Hematopoietic multipotent progenitor cell treated with erythropoietin and hydrocortisone succinate and interleukin-3 and kit ligand, for 8 days (in vitro differentiated cells): Measurements from ENCODE around the gene CDRT4.
A peak's percentile ranks its signal among the peaks of the same experiment; 100 is the strongest.

ENCODE experiments used
- DNase-seq: peaks from one replicate; pipeline ENCODE4 v3.0.0-alpha.2; 2015

The CDRT4 gene

DNA sequence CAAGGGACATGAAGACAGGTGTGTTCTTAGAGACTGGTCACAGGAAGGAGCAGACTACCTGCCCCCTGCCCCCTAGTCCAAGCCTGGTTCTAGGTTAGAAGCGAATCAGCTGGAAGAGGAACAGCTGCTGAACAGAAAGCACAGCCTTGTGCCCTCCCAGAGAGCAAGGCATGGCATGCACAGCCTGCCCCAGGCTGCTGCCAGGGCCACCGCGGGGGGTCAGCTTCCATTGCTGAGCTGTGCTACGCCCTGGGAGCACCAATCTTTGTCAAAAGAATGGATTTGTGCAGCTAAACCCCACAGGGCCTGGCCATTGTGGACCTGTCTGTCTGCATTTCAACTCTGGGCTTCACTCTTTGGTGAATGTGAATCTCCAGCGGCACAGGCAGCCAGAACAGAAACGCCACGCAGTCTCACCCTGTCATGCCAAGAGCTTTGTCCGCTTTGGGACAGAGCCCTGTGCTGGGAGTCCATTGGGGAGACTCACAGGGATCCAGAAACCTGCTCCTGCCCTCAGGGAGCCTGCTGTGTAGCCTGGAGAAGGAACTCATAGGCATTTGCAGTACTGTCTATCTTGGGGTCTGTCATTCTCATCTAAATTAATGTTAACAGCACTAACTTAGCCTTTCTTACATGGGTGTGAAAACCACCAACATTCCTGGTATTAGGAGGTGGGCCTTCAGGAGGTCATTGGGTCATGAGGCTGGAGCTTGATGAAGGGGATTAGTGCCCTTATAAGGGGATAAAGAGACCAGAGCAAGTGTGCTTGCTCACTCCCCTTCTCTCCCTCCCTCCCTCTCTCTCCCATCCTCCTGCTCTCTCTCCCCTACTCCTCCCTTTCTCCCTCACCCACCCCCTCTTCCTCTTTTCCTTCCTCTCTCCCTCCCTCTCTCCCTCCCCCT lies 25.6 kb upstream of the CDRT4 start:
- no peak for DNase-seq

DNA sequence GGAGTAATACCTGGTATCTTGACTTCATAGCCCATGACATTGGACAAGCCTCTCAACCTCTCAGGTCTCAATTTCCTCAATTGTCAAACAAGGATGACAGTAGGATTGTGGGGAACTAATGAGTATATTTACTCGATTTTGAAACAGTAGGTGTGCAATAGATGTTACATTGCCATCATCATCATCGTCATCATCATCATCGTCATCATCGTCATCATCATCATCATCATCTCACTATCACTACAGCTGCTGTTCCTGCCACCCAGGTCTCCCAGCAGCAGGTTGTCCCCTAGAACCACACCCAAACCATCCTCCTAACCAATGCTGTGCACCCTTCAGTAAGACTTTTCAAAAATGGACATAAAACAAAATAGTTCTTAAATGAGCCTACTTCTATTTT lies 24.8 kb upstream of the CDRT4 start:
- DNase-seq: no peak

DNA sequence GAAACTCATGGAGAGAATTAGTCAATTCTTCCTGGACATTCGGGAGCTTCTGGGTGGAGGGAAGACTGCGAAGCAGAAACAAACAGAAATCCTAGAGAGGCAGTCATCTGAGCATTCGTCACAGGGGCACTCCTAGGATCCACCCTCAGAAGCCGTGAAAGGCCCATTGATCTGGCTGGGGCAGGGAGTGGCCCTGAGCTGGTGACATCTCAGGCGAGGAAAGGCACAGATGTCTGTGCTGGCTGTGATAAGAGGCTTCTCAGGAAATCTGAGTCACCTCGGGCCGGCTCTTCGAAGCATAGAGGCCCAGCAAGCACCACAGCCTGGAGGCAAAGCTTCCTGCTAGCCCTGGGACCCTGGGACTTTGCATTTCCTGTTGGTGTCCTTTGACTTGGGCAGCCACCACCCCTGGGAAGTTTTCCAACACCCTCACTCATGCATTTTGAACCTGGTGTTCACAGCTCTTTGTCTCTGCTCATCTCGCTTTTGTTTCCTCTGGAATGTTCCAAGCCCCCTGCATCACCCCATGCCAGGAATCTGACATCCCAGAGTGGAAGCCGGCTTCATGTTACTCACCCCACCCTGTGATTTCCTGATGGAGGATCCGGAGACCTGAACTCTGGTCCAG lies 23.3 kb upstream of the CDRT4 start:
- DNase-seq: peak; percentile 99

DNA sequence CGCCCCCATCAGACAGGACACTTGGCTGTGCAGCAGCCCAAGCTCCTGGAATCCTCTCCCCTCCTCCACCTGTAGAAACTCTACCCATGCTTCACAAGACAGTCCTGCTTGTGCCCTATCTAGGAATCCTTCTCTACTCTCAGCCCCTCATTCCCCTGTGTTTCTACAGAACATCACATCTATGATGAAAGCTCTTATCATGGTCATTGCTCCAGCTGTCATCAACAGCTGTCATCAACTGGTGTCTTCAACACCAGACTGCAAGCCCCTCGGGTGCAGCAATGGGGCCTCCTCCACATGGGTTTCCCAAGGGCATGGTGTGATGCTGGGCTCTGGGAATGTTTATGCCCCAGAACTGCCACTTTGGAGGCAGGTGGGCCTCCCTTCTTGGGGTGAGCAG lies 21.1 kb upstream of the CDRT4 start:
- DNase-seq: no peak

DNA sequence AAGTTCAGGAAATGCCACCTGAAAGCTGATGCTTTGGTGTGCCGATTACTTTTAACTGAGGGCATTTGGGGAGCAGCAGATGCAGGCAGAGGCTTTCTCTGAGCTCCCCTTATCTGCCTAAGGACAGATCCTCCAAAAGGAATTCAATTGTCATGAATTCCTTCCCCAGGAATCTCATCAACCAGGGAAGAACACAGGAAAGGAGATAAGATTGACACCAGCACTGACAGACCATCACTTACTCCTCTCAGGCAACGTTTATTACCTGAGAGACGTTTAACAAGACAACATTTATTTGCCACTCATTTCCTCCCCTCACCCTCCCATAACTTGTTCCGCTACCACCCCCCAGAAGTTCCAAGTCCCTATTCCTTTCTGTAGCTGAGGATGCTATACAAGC lies 17.6 kb upstream of the CDRT4 start:
- no peak for DNase-seq

DNA sequence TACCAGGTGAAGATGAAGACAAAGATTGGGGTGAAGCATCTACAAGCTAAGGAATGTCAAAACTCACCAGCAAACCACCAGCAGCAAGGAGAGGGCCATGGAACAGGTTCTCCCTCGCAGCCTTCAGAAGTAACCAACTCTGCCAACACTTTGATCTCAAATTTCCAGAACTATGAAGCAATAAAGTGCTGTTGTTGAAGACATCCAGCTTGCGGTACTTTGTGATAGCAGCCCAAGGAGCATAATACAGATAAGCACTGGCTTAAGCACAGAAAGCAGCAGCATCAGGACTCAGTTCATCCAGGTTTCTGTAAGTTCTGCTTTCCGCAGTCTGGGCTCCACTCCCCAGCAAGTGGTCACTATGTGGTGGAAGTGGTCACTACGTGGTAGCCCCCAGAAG lies 16.0 kb upstream of the CDRT4 start:
- peak; percentile 52 for DNase-seq

DNA sequence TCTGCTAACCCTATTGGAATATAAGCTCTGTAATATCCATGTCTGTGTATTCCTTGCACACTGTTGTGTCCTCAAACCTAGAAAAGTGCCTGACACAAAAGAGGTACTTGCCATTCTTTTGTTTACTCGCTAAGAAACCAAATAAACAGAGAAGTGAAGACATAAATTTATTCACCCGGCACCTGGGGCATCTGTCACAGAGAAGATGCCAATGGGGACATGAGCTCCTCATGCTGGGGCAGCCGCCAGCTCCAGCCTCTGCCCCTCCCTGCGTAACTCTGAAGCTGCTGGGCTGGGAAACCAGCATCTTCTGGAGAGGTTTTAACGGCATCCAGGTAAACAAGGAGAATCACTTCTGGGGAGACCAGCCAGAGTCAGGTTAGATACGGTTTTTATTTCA lies 15.1 kb upstream of the CDRT4 start:
- no peak for DNase-seq

DNA sequence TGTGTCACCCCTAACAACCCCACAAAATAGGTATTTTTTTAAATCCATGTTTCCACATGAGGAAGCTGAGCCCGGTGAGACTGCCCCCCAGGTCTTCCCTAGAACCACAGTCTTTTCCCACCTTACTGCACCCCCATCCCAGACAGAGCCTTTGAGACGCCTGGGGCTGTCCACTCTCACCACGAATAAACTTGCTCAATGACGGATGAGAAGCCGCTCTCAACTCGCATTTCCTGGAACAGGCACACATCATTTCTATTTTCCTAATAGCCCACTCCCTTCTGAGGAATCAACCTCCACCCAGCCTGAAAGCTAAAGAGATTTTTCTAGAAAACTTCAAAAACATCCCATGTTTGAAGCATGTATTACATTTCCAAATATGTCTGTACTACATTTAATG lies 14.1 kb upstream of the CDRT4 start:
- no peak for DNase-seq

DNA sequence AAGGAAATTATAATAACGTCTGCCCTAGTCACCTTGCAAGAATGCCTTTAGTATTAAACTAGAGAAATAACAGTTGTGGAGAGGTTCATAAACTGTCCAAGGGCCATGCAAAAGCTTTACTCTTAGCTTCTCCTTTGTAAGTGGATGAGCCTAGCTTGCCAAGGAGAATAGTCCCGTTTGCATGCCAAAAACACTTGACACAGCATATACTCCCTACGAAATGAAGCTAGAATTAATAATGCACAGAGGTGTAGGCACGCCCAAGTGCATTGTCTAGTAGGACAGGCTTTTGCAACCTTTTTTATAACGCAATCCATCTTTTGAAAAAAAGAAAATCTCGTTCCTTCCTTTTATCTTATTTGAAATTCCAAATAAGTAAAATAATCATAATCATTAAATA lies 12.8 kb upstream of the CDRT4 start:
- no peak for DNase-seq

DNA sequence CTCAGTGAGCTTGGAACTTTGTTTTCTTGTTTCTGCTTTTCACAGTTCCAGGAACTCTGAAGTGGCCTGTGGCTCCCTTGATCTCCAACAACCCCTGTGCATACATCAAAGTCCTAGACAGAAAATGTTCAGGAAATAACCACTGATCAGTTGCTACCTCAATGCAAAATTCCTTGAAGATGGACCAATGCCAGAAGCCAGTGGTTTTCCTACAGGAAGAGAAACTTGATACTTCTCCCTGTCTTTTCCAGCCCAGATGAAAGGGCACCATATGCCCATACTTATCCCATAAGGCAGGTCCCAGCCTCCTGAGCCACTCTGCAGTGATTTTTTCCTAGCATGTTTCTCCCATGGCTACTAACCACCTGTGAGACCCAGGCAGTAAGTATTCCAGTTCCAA lies 12.3 kb upstream of the CDRT4 start:
- DNase-seq: no peak

DNA sequence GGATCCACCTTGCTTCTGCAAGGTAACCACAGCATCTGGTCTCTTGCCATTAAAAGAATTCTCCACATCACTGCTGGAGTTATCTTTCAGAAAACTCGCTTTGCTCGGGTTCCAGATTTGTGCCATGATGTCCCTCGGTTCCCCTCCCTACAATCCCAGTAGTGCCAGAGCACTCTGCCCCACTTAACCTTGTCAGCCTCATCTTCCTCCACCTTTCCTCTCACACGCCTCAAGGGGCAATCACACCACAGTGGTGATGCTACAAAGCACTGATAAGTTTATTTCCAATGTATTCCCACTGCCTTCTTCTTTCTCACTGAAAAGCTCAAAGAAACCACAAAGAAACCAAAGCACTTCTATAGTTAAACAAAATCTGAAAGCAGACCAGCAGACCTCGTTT lies 11.4 kb upstream of the CDRT4 start:
- DNase-seq: no peak

DNA sequence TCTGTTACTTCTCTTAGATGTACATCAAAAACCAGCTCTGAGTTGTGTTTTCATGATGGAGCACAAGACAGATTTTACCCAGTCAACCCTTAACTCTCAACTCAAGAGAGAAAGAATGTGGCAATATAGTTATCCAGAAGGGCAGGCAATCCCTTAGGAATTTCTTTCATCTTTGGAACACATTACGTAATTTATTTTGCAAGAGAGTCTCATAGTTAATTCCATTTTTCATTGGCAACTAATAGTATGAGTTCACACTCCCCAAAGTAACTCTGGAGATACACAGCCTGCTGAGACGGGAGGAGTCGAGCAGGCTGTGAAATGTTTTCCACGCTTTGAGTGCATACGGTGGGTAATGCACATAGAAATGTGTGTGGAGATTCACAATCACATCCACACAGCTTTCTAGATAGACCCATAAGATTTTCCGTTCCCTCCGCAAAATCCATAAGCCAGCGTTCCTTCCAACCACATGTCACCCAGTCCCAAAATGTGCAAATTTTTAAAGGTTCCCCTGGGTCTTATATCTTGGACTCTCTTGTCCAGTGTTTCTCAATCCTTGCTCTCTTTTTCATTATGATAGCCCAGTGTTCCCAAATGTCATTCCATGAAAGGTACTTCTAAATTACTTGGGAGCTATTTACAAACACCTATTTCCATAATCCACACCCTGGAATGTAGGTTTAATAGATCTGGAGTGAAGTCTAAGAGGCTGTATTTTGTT lies 8.4 kb upstream of the CDRT4 start:
- DNase-seq: no peak

DNA sequence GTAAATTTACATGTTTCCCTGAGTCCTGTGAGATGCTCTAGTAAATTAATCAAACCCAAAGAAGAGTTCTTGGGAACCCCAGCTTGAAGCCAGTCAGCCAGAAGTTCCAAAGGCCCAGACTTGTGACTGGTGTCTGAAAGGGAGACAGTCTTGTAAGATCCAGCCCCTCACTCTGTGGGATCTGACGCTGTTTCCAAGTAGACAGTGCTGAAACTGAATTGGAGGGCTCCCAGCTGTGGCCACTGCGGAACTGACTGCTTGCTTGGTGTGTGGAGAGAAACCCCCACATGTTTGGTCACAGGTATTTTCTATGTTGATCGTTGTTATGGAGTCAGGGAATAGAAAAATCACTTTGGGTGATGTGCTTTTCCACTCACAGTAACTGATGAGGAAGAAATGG lies 5.5 kb upstream of the CDRT4 start:
- DNase-seq: no peak

DNA sequence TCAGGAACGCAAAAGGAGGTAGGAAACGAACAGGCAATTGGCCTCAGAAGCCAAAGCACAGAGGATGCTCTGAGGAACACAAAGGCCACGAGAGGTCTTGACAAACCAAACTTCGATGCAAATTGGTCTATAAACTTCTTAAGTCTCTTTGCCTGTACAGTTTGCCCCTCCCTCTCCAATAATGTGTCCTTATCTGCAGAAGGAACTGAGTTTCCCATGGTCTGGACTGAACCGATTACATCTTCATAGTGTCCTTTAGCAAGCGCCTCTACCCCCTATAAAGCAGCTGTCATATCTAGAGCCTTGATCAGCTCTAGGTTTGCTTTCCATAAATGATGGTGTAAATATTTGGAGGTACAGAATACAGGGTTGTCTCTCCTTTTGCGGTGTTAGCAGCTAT lies 3.1 kb upstream of the CDRT4 start:
- DNase-seq: no peak

DNA sequence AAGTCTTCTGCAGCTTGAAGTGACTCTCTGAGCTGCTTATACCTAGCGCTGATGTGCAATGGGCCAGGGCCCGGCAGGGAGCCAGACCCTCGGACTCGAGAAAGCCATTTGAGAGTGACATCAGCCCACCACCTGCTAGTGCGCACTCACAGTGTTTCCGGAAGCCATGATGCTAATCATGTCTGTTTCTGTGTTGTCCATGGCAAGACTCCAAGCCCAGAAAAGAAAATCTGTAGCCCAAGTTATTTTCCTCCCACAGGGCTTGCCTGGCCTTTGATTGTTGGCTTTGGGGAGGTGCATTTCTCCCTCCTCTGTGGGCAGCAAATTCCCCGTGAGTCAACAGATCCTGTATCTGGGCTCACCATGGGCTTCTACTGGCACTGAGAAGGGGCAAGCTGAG lies 1.8 kb upstream of the CDRT4 start:
- DNase-seq: no peak

DNA sequence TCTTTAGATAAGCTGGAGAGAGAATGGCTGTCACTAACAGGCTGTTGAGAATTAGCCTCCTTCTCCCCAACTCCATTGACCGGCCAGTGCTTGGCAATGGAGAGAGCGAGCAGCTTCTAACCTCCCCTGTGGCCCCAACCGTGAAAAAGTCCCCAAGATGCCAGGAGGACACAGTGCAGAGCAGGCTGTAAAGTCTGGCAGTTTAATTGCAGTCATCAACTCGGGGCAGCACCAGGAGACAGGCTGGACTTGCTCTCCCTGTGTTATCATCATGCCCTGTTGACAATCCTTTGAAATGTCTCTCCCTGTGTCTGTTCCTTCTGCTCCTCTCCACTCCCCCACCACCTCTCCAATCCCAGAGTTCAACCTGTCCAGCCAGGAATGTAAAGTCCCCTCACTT lies 705 bp upstream of the CDRT4 start:
- DNase-seq: no peak

DNA sequence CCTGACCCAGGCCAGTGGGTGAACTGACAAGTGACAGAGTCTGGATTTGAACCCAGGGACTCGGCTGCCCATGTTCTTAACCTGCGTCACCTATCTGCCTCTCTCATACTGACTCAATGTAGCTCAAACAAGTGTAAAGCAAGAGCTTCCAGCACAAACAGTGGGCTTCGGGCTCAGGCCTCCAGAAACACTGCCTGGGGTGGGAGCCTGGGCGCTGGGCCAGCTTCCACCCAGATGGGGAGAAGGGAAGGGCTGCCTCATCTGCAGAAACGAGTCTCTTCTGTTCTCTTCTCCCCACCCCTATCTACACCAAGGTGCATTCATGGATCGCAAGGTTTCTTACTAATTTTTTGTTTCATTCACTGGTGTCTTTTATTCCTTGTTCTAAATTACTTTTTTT lies 1.3 kb downstream of the CDRT4 start:
- DNase-seq: no peak

DNA sequence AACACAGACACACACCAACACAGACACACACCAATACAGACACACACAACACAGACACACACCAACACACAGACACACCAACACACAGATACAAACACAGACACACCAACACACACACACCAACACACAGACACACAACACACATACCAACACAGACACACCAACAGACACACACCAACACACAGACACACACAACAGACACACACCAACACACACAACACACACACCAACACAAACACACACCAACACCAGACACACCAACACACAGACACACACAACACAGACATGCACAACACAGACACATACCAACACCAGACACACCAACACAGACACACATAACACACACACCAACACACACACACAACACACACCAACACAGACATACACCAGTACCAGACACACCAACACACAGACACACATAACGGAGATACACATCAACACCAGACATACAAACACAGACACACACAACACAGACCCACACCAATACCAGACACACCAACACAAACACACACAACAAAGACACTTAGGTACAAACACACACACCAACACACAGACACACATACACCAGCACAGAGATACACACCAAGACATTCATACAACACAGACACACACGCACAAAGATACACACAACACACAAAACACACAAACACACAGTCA lies 2.2 kb downstream of the CDRT4 start:
- DNase-seq: no peak

DNA sequence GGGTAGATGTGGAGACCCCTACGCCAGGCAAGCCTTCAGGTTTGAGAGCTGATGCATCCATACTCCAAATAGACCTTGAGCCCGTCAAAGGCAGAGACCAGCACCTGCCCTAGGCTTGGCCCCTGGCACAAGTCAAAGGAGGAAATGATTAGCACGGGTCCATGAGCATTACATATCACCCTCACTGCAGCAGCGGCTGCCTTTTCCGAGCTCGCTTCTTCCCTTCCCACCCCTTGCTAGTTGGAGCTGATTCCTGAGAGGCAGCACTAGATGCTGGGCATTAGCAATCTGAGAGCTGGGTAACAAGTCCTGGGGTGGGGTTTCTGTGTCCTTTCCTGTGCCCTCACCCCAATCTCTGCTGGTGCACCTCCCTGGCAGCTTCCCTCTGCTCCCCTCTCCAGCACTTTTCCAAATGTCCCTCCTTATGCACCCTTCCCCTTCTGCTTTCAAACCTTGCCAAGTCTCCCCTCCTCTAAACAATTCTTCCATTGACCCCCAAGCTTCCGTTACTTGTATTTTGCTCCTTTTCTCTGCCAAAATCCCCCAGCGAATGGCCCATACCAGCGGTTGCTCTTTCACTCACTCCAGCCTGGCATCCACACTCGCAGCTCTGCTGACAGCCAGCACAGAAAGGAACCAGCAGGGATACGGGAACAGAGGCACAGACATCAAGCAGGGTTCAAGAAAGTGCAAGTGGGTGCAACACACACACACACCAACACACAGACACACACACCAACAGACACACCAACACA lies 3.0 kb downstream of the CDRT4 start:
- DNase-seq: no peak

DNA sequence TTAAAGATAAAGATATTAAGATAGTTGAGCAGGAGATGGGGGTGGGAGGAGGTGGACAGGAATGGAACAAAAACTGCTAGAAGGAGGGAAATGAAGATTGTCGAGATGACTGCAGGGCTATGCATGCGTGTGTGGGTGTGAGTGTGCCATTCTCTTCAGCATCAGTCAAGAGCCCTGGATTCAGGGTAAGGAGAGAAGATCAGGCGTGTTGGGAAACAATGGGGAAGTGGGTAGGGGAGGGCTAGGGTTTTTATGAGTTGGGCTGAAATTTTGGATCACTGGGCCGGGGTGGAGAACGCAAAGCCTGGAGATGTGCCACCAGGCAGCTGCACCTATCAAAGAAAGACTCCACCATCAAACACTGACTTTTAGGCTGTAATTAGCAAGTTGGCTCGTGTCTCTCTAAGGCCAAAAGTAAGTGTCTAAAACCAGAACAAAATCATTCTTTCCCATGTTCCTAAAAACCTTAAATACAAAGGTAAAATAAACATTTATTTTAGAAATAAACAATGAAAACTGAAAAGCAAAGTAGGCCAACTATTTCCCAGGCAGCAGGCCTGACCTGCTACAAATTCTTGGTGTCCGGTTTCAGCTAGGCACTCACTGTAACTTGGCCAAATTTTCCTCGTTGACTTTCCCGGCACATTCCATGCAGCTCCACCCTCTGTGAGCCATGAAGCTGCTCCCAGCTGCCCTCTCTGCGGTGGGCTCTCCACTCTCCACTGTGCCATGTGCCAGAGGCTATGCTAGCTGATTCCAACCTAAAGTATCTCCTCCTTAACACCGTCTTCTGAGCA lies 4.2 kb downstream of the CDRT4 start:
- DNase-seq: no peak

DNA sequence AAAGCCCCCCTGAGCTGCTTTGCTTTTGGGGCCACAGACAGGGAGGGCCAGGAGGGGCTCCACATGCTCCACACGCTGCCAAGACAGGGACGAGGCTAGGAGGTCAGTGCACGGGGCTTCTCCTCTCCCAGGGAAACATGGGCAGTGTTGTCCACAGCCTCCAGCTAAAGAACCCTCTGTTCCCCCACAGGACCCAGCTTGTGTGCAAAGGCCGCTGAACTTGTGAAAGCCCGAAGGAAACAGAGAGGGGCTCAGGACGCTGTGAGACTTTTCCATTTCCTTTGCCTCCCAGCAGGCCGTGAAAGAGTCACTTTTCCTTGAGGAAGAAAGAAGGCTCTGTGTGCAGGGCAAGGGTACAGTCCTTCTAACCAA lies 9.7 kb downstream of the CDRT4 start:
- no peak for DNase-seq
